ENCODE data around the gene U2AF1L4. TPM values are rescaled to one million over a fixed set of nuclear protein-coding genes. Genes with fewer than 3 reads are reported as not detected.
A peak's percentile ranks its signal among the peaks of the same experiment; 100 is the strongest.

The U2AF1L4 gene
- total RNA-seq, 1 experiment from 2014 or later = 37.5 TPM

DNA sequence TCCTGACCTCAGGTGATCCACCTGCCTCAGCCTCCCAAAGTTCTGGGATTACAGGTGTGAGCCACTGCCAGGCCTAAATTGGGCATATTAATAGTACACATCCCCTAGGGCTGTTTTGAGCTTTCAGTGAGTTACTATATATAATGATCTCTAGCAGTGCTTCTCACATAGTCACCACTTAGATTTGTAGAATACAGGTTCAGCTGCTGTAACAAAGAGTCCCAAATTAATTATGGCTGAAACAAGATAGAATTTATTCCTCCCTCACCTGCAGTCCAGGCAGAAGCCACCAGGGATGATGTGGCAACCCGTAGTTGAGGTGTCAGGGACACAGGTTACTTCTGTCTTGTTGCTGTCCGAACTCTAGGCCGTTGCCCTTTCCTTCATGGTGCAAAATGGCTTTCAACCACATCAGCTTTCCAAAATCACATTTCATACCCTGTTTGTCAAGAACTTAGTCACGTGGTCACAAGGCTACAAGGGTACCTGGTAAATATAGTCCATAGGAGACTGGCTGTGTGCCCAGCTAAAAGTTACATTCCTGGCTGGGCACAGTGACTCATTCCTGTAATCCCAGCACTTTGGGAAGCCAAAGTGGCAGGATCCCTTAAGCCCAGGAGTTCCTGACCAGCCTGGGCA lies 15.6 kb upstream of the U2AF1L4 start:
- BruUV-seq (replicated peaks) = no TSS peak
- TF ChIP-seq, protein P1, sequence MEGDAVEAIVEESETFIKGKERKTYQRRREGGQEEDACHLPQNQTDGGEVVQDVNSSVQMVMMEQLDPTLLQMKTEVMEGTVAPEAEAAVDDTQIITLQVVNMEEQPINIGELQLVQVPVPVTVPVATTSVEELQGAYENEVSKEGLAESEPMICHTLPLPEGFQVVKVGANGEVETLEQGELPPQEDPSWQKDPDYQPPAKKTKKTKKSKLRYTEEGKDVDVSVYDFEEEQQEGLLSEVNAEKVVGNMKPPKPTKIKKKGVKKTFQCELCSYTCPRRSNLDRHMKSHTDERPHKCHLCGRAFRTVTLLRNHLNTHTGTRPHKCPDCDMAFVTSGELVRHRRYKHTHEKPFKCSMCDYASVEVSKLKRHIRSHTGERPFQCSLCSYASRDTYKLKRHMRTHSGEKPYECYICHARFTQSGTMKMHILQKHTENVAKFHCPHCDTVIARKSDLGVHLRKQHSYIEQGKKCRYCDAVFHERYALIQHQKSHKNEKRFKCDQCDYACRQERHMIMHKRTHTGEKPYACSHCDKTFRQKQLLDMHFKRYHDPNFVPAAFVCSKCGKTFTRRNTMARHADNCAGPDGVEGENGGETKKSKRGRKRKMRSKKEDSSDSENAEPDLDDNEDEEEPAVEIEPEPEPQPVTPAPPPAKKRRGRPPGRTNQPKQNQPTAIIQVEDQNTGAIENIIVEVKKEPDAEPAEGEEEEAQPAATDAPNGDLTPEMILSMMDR (IDR thresholded peaks at IDR 0.05; ENCODE audit: unreplicated experiment) = no peak
- Mint-ChIP-seq H3K4me1 (ENCODE audit: insufficient read depth, unreplicated experiment) (peaks cover 8% of the 10 kb centered on the region), H3K27ac (ENCODE audit: low read depth, unreplicated experiment) (no peak overlapping the region), H3K27me3 (ENCODE audit: insufficient read depth, unreplicated experiment) (no peaks in the 10 kb centered on the region), H3K36me3 (ENCODE audit: insufficient read depth, unreplicated experiment) (peaks cover 49% of the 10 kb centered on the region), H3K4me3 (ENCODE audit: unreplicated experiment) (no peak overlapping the region), H3K9me3 (ENCODE audit: unreplicated experiment) (no peaks in the 10 kb centered on the region)
- CTCF ChIA-PET = interaction anchor here (0.6 to 1.5 kb wide), 5 partner anchors 9 to 134 kb away, joined by 3 to 5 read pairs (median 3); partner anchors contain the start of gene LIN37
- intact Hi-C loops (cut with micrococcal nuclease) = no loop called here
- POLR2A ChIA-PET = interaction anchor here (0.9 to 3.4 kb wide), 3 partner anchors 9 to 23 kb away, joined by 4 to 12 read pairs (median 5); partner anchors contain the start of gene LIN37
- peak; percentile 74 for DNase-seq (ENCODE audit: unreplicated experiment)

- H3K4me3 Mint-ChIP-seq (ENCODE audit: unreplicated experiment) = peak overlapping the region; percentile 97
- BruUV-seq (replicated peaks) = no TSS peak
- ChIA-PET POLR2A (interaction anchor here (1.1 to 3.4 kb wide), 3 partner anchors 10 to 15 kb away, joined by 3 to 12 read pairs (median 5); partner anchors contain the start of genes LIN37, PSENEN and U2AF1L4), CTCF (interaction anchor here (1.3 to 1.5 kb wide), 2 partner anchors 12 to 67 kb away, joined by 3 to 5 read pairs; partner anchors contain the start of gene LIN37)
- peaks cover 8% of the 10 kb centered on the region for H3K4me1 Mint-ChIP-seq (ENCODE audit: insufficient read depth, unreplicated experiment)
- H3K9me3 Mint-ChIP-seq (ENCODE audit: unreplicated experiment) = no peaks in the 10 kb centered on the region
- H3K27me3 Mint-ChIP-seq (ENCODE audit: insufficient read depth, unreplicated experiment) = no peaks in the 10 kb centered on the region
- no peak for DNase-seq (ENCODE audit: unreplicated experiment)
- H3K27ac Mint-ChIP-seq (ENCODE audit: low read depth, unreplicated experiment) = no peak overlapping the region
- H3K36me3 Mint-ChIP-seq (ENCODE audit: insufficient read depth, unreplicated experiment) = peaks cover 43% of the 10 kb centered on the region
- TF ChIP-seq, protein P1 (IDR thresholded peaks at IDR 0.05; ENCODE audit: unreplicated experiment) = no peak
- intact Hi-C loops (cut with micrococcal nuclease) = no loop called here
Observed at GRCh38 chr19:35759697-35760096, 14.5 kb upstream of the U2AF1L4 start.

DNA sequence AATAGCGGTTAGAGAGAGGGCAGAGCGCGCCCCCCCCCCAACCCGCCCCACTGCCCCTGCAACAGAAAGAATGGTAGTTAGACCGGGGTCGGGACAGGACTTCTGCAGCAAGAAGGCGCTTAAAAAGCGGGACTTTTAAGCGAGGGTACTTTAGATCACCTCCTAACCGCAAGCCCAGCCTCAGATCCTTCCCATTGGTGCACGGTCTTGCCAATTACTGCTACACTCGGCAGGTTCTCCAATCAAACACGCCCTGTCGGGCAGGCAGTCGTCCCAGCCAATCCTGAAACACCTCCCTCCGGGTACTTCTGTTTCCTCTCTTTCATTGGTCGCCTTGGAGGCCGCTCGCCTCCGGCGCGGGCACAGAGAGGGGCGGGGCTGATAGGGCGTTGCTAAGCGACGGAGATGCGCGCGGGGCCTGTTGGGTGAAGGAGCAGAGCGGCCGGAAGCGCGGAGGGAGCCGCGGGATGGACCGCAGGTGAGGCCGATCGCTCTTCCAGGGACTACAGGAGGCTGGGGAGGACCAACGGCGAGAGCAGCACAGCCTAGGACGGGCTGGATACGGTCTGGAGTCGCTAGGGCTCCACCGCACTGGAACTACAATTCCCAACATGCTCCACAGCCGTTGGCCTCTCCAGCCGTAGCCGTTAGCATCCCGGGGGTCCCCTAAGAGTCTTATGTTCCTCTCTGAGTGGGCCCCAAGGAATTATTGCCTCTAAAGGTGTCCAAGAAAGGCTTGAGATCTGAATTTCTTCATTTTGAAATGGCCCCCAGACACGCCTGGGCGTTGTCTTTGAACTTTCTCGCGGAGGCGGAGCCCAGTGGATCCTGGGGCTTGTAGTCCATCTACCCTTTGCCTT lies 12.8 kb upstream of the U2AF1L4 start, which contains the start of gene PROSER3:
TSS of gene PROSER3 (plus strand) at position 428 of the 860 bp plus-strand sequence. CDS start at position 468, 40 bp downstream.
- Mint-ChIP-seq H3K27me3 (ENCODE audit: insufficient read depth, unreplicated experiment) (no peaks in the 10 kb centered on the region), H3K27ac (ENCODE audit: low read depth, unreplicated experiment) (peak within 1 kb of the TSS; percentile 99), H3K4me1 (ENCODE audit: insufficient read depth, unreplicated experiment) (peaks cover 8% of the 10 kb centered on the region), H3K36me3 (ENCODE audit: insufficient read depth, unreplicated experiment) (peaks cover 40% of the 10 kb centered on the region), H3K4me3 (ENCODE audit: unreplicated experiment) (peak within 1 kb of the TSS; percentile 97), H3K9me3 (ENCODE audit: unreplicated experiment) (no peaks in the 10 kb centered on the region)
- TF ChIP-seq, protein P1 (IDR thresholded peaks at IDR 0.05; ENCODE audit: unreplicated experiment) = no peak
- BruUV-seq (replicated peaks) = TSS peak; percentile 74
- ChIA-PET POLR2A (interaction anchor here (0.7 to 1.1 kb wide), 4 partner anchors 10 to 1068 kb away, joined by 3 to 8 read pairs (median 3); partner anchors contain the start of gene LIN37), CTCF (no interaction called here)
- intact Hi-C loops (cut with micrococcal nuclease) = loop anchor here (1.0 kb wide), 1 partner anchor 10 kb away; the partner anchor contains the start of gene LIN37
- DNase-seq (ENCODE audit: unreplicated experiment) = peak; percentile 99

All from MCF 10A (cell line).